OCI-LY1 (cell line): ENCODE results near the gene CHST10.

Experiments
- H2AFZ ChIP-seq: fragments of 200-600 bp; sonication (generic), shearing (Covaris generic); 2 replicates; pipeline ENCODE4 v1.6.0; 2014; ENCODE audit warnings: antibody characterized with exemption, mild to moderate bottlenecking, low read length
- H3F3A ChIP-seq: fragments of 200-600 bp; sonication (generic), shearing (Covaris generic); 2 replicates; pipeline ENCODE4 v1.6.0; 2014; ENCODE audit warnings: mild to moderate bottlenecking, antibody characterized with exemption, low read length, moderate library complexity; ENCODE audit not compliant: insufficient read depth
- H3K27ac ChIP-seq: fragments of 200-600 bp; sonication (generic); 2 replicates; pipeline ENCODE4 v1.5.1; 2014; ENCODE audit warnings: low read length, mixed run types, mild to moderate bottlenecking, low read depth; ENCODE audit not compliant: poor library complexity, severe bottlenecking
- H3K27me3 ChIP-seq: fragments of 200-600 bp; sonication (generic); 2 replicates; pipeline ENCODE4 v1.6.0; 2014; ENCODE audit warnings: antibody characterized with exemption, mild to moderate bottlenecking, low read length, moderate library complexity; ENCODE audit not compliant: insufficient read depth
- H3K36me3 ChIP-seq: fragments of 200-600 bp; sonication (generic); 2 replicates; pipeline ENCODE4 v1.6.1; 2014; ENCODE audit warnings: mild to moderate bottlenecking, antibody characterized with exemption, low read length, moderate library complexity, mixed read lengths; ENCODE audit not compliant: insufficient read depth
- H3K4me1 ChIP-seq: fragments of 200-600 bp; sonication (generic); 2 replicates; pipeline ENCODE4 v1.5.1; 2014; ENCODE audit warnings: mild to moderate bottlenecking, low read length, moderate library complexity; ENCODE audit not compliant: insufficient read depth, severe bottlenecking
- H3K4me2 ChIP-seq: fragments of 200-600 bp; sonication (generic), shearing (Covaris generic); 2 replicates; pipeline ENCODE4 v1.6.1; 2014; ENCODE audit warnings: low read length
- H3K4me3 ChIP-seq: fragments of 200-600 bp; sonication (generic); 2 replicates; pipeline ENCODE4 v1.5.1; 2014; ENCODE audit warnings: low read length, low read depth, mild to moderate bottlenecking, mixed read lengths; ENCODE audit not compliant: poor library complexity, severe bottlenecking
- H3K79me2 ChIP-seq: fragments of 200-600 bp; shearing (Covaris generic); 2 replicates; pipeline ENCODE4 v1.6.1; 2016; ENCODE audit warnings: mixed run types, low read length, mixed read lengths; ENCODE audit not compliant: insufficient read depth
- H3K9ac ChIP-seq: fragments of 200-600 bp; sonication (generic), shearing (Covaris generic); 2 replicates; pipeline ENCODE4 v1.6.1; 2014; ENCODE audit warnings: mild to moderate bottlenecking, low read length, mixed read lengths
- H3K9me2 ChIP-seq: fragments of 200-600 bp; sonication (generic), shearing (Covaris generic); 2 replicates; pipeline ENCODE4 v1.6.1; 2014; ENCODE audit warnings: low read depth, mild to moderate bottlenecking, low read length, mixed read lengths
- H3K9me3 ChIP-seq: fragments of 200-600 bp; shearing (Covaris generic); 2 replicates; pipeline ENCODE4 v1.6.1; 2014; ENCODE audit warnings: low read length, mixed read lengths
- H4K20me1 ChIP-seq: fragments of 200-600 bp; sonication (generic), shearing (Covaris generic); 2 replicates; pipeline ENCODE4 v1.6.0; 2016; ENCODE audit warnings: mild to moderate bottlenecking, low read length; ENCODE audit not compliant: insufficient read depth
- CTCF ChIP-seq: fragments of 200-600 bp; sonication (generic), shearing (Covaris generic); IDR thresholded peaks from 2 replicates; pipeline ENCODE4 v1.5.1; 2017; ENCODE audit warnings: mild to moderate bottlenecking, antibody characterized with exemption, low read length, moderate library complexity, mixed read lengths
- EZH2 ChIP-seq: fragments of 200-600 bp; sonication (generic), shearing (Covaris generic); IDR thresholded peaks from 2 replicates; pipeline ENCODE4 v1.8.0; 2017; ENCODE audit warnings: borderline replicate concordance, mixed run types, mild to moderate bottlenecking, antibody characterized with exemption, low read length, moderate library complexity, mixed read lengths

Gene CHST10

DNA sequence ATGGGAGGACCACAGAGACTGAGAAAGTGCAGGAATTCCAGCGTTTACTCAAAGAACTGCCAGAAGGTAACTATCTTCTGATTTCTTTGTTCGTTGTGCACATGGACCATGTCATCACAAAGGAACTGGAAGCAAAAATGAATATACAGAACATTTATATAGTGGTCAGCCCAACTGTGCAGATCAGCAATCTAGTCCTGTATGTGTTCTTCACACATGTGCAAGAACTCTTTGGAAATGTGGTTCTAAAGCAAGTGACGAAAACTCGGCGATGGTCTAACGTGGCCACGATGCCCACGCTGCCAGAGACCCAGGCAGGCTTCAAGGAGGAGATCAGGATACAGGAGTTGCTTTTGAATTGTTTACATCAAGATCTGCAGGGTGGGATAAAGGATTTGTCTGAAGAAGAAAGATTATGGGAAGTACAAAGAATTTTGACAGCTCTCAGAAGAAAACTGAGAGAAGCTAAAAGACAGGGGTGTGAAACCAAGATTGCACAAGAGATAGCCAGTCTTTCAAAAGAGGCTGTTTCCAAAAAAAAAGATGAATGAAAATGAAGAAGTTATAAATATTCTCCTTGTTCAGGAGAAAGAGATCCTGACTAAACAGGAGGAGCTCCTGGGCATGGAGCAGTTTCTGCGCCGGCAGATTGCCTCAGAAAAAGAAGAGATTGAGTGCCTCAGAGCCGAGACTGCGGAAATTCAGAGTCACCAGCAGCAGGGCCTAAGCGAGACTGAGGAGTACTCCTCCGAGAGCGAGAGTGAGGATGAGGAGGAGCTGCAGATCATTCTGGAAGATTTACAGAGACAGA is 8.3 kb upstream of the CHST10 start:
- no peaks in the 10 kb centered on the region for H3K4me1 ChIP-seq
- H4K20me1 ChIP-seq = no peaks in the 10 kb centered on the region
- no peaks in the 10 kb centered on the region for H3F3A ChIP-seq
- H3K27ac ChIP-seq = no peak overlapping the region
- no peak overlapping the region for H3K4me3 ChIP-seq
- peaks cover 5% of the 10 kb centered on the region; the same call in 1 of the 2 replicates for H3K9me3 ChIP-seq
- H3K9ac ChIP-seq = no peak overlapping the region
- no peaks in the 10 kb centered on the region for H3K36me3 ChIP-seq
- H3K27me3 ChIP-seq = peaks cover 4% of the 10 kb centered on the region; the same call in 1 of the 2 replicates
- no peaks in the 10 kb centered on the region for H3K79me2 ChIP-seq
- H3K4me2 ChIP-seq = no peak overlapping the region
- H3K9me2 ChIP-seq = no peaks in the 10 kb centered on the region
- H2AFZ ChIP-seq = no peak overlapping the region
- TF ChIP-seq EZH2 (no peak), CTCF (no peak)

GRCh38 chr2:100425107-100425506 is 7.6 kb upstream of the CHST10 start:
- no peak for TF ChIP-seq EZH2
- TF ChIP-seq CTCF = no peak
- no peaks in the 10 kb centered on the region for H3K79me2 ChIP-seq
- no peaks in the 10 kb centered on the region for H3K9me2 ChIP-seq
- no peak overlapping the region for H3K4me3 ChIP-seq
- no peak overlapping the region for H3K9ac ChIP-seq
- H3K4me2 ChIP-seq = no peak overlapping the region
- H3K9me3 ChIP-seq = no peaks in the 10 kb centered on the region
- H3K4me1 ChIP-seq = no peaks in the 10 kb centered on the region
- H3K27ac ChIP-seq = no peak overlapping the region
- no peaks in the 10 kb centered on the region for H3K36me3 ChIP-seq
- H4K20me1 ChIP-seq = no peaks in the 10 kb centered on the region
- no peak overlapping the region for H2AFZ ChIP-seq
- H3F3A ChIP-seq = no peaks in the 10 kb centered on the region
- peaks cover 4% of the 10 kb centered on the region; the same call in 1 of the 2 replicates for H3K27me3 ChIP-seq

- H3K27ac ChIP-seq = no peak overlapping the region
- no peak for TF ChIP-seq EZH2
- TF ChIP-seq CTCF = no peak
- H3K9me2 ChIP-seq = no peaks in the 10 kb centered on the region
- no peaks in the 10 kb centered on the region for H3K9me3 ChIP-seq
- no peaks in the 10 kb centered on the region for H4K20me1 ChIP-seq
- H3K36me3 ChIP-seq = no peaks in the 10 kb centered on the region
- H3K4me1 ChIP-seq = no peaks in the 10 kb centered on the region
- H3K4me3 ChIP-seq = no peak overlapping the region
- H3F3A ChIP-seq = no peaks in the 10 kb centered on the region
- no peak overlapping the region for H2AFZ ChIP-seq
- no peak overlapping the region for H3K9ac ChIP-seq
- no peaks in the 10 kb centered on the region for H3K79me2 ChIP-seq
- peaks cover 4% of the 10 kb centered on the region; the same call in 1 of the 2 replicates for H3K27me3 ChIP-seq
- H3K4me2 ChIP-seq = no peak overlapping the region
These were observed 6.9 kb upstream of the CHST10 start for GRCh38 chr2:100424277-100424875.
